ENCODE results near the gene COMTD1. TPM values are rescaled to one million over a fixed set of nuclear protein-coding genes. Genes with fewer than 3 reads are reported as not detected.

The COMTD1 gene
- total and polyA plus RNA-seq, 2 of the 4 experiments (the other 2 are of a cell fraction), result 1.6 to 6.4 TPM

DNA sequence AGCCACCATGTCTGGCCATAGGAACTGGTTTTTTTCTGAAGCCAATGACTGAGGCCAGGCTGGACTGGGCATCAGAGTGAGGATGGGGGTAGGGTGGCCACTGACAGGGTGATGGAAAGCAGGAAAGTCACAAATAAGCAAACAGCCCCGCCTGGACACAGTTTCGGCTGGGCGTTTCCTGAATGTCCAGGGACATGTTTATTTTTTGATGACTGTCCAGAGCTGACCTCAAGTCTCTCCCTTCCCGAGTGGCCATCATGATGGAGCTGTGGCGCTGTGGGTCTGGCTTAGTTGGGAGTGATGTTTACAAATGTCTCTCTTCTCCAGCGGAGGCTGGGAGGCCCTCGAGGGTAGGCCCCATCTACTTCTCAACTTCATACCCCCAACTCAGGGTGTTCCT lies 37.1 kb upstream of the COMTD1 start:
- in situ Hi-C loops (cut with MboI; ENCODE audit: low sequenced_read_pairs) (no loop called here), dilution Hi-C loops (cut with HindIII; ENCODE audit: low sequenced_read_pairs, unreplicated experiment) (no loop called here), intact Hi-C loops (cut with micrococcal nuclease) (no loop called here)
- peak overlapping the region; percentile 78 for H4K91ac ChIP-seq (ENCODE audit: insufficient read depth, low read depth, low read length)
- H3K9me1 ChIP-seq (ENCODE audit: insufficient read depth, low read length), result peaks cover 5% of the 10 kb centered on the region
- peak; percentile 81 for ATAC-seq (ENCODE audit: low read depth)
- peak overlapping the region; percentile 29; the same call in 1 of the 3 replicates for H2BK15ac ChIP-seq (ENCODE audit: low read depth, low read length)
- no peaks in the 10 kb centered on the region for H3K27me3 ChIP-seq (ENCODE audit: control insufficient read depth, insufficient read depth, low read length)
- peak overlapping the region; percentile 67; the same call in 1 of the 2 replicates for H2AK5ac ChIP-seq (ENCODE audit: low read depth, low read length)
- TF ChIP-seq MAZ (IDR thresholded peaks at IDR 0.05; ENCODE audit: borderline replicate concordance, low read depth, low read length), result no peak
- TF ChIP-seq RCOR1 (IDR thresholded peaks at IDR 0.05; ENCODE audit: insufficient replicate concordance, low read length), result no peak
- TF ChIP-seq, protein P1, sequence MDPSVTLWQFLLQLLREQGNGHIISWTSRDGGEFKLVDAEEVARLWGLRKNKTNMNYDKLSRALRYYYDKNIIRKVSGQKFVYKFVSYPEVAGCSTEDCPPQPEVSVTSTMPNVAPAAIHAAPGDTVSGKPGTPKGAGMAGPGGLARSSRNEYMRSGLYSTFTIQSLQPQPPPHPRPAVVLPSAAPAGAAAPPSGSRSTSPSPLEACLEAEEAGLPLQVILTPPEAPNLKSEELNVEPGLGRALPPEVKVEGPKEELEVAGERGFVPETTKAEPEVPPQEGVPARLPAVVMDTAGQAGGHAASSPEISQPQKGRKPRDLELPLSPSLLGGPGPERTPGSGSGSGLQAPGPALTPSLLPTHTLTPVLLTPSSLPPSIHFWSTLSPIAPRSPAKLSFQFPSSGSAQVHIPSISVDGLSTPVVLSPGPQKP (IDR thresholded peaks at IDR 0.05; ENCODE audit: borderline replicate concordance, low read depth, low read length), result no peak
- TF ChIP-seq NFE2L2 (IDR thresholded peaks at IDR 0.05; ENCODE audit: low read depth, low read length), result no peak
- H2BK20ac ChIP-seq (ENCODE audit: low read depth, low read length), result peak overlapping the region; percentile 68; the same call in 1 of the 2 replicates
- no peak for DNase-seq
- H3K9me3 ChIP-seq (ENCODE audit: control insufficient read depth, insufficient read depth, low read length), result peaks cover 2% of the 10 kb centered on the region; the same call in 1 of the 2 replicates
- no peak overlapping the region for H3K4me3 ChIP-seq (ENCODE audit: insufficient read depth, low read depth, low read length)
- ChIA-PET POLR2A (ENCODE audit: unreplicated experiment) (interaction anchor here (0.7 kb wide), 1 partner anchor 111 kb away, joined by 6 read pairs; no protein-coding TSS in a partner anchor), CTCF (interaction anchor here (0.6 kb wide), 1 partner anchor 1436 kb away, joined by 6 read pairs; no protein-coding TSS in a partner anchor)
- peaks cover 10% of the 10 kb centered on the region for H3K4me1 ChIP-seq (ENCODE audit: control insufficient read depth, insufficient read depth, low read length)
- peak overlapping the region; percentile 82 for H3K4ac ChIP-seq (ENCODE audit: low read depth, low read length)
- H2BK5ac ChIP-seq (ENCODE audit: low read depth, low read length, poor library complexity, severe bottlenecking), result no peak overlapping the region
- H4K20me1 ChIP-seq (ENCODE audit: insufficient read depth, low read length), result no peaks in the 10 kb centered on the region
- H3K4me2 ChIP-seq (ENCODE audit: low read depth, low read length), result no peak overlapping the region
- peak overlapping the region; percentile 10 to 78; a peak in 2 of 4 replicates for H4K8ac ChIP-seq (ENCODE audit: low read depth in 2 of 2, low read length in 2 of 2)
- peak overlapping the region; percentile 71 for H2AFZ ChIP-seq (replicated peaks; ENCODE audit: low read length, poor library complexity)
- no peak overlapping the region for H3K9ac ChIP-seq (ENCODE audit: low read depth, low read length)
- H2AK9ac ChIP-seq (replicated peaks; ENCODE audit: low read depth, low read length, poor library complexity), result no peak overlapping the region
- peak overlapping the region; percentile 52; the same call in 1 of the 2 replicates for H3K14ac ChIP-seq (replicated peaks; ENCODE audit: low read depth, low read length)
- H2BK120ac ChIP-seq (ENCODE audit: low read depth, low read length), result peak overlapping the region; percentile 82
- peaks cover 0 to 3% of the 10 kb centered on the region in 2 experiments; a peak in 1 of 4 replicates for H3K79me1 ChIP-seq (ENCODE audit: low read depth in 1 of 2, low read length in 2 of 2)
- H3K23ac ChIP-seq (ENCODE audit: low read depth, low read length), result no peak overlapping the region; the same call in 1 of the 2 replicates
- no peaks in the 10 kb centered on the region for H3K36me3 ChIP-seq (ENCODE audit: control insufficient read depth, insufficient read depth, low read length)
- H3K18ac ChIP-seq (ENCODE audit: low read depth, low read length), result no peak overlapping the region; the same call in 1 of the 2 replicates
- no CpG with 5 or more reads among the region's 7 CpGs for WGBS, 2 experiments (ENCODE audit: extremely low coverage in 2 of 2, insufficient read length in 1 of 2)
- no peak overlapping the region for H3K27ac ChIP-seq (ENCODE audit: insufficient read depth, low read length)
- no TSS peak for BruUV-seq (replicated peaks)
- no peak overlapping the region; the same call in 1 of the 2 replicates for H3K56ac ChIP-seq (ENCODE audit: extremely low read depth, insufficient read depth, low read length)
- no peak overlapping the region for H4K5ac ChIP-seq (ENCODE audit: low read depth, low read length)

Data from IMR-90 (cell line).